Measurements from ENCODE around the gene HECTD4.

- no peak for TF ChIP-seq CTCF (conservative IDR thresholded peaks at IDR 0.05; ENCODE audit: low read depth, low read length)
- no peak for TF ChIP-seq MXI1 (IDR thresholded peaks at IDR 0.05; ENCODE audit: borderline replicate concordance, low read depth, low read length)
- no peak for TF ChIP-seq CEBPB (IDR thresholded peaks at IDR 0.05; ENCODE audit: low read depth, low read length)
- no peak for TF ChIP-seq RAD21 (IDR thresholded peaks at IDR 0.05; ENCODE audit: low read length)
- TF ChIP-seq POLR2A (IDR thresholded peaks at IDR 0.05; ENCODE audit: low read depth, low read length) = no peak
- TF ChIP-seq USF2 (IDR thresholded peaks at IDR 0.05; ENCODE audit: low read depth, low read length) = no peak
- no peak for TF ChIP-seq NFE2L2 (IDR thresholded peaks at IDR 0.05; ENCODE audit: low read depth, low read length)
- no peak for TF ChIP-seq BHLHE40 (IDR thresholded peaks at IDR 0.05; ENCODE audit: low read depth, low read length)
- no peak for TF ChIP-seq RFX5 (IDR thresholded peaks at IDR 0.05; ENCODE audit: low read depth, low read length)
- TF ChIP-seq SMC3 (IDR thresholded peaks at IDR 0.05; ENCODE audit: low read depth, low read length) = no peak
- no peak for TF ChIP-seq RCOR1 (IDR thresholded peaks at IDR 0.05; ENCODE audit: insufficient replicate concordance, low read length)
- TF ChIP-seq MAFK (IDR thresholded peaks at IDR 0.05; ENCODE audit: low read depth, low read length) = no peak
Measured at GRCh38 chr12:112382866-112383265, 635 bp upstream of the HECTD4 start.

Measured in IMR-90 (cell line).